GM13977 (cell line): Measurements from ENCODE around the gene GPAM.

ENCODE experiments used
- DNase-seq: peaks from one replicate; pipeline ENCODE4 v3.0.0; 2012; ENCODE audit warnings: low spot score
- in situ Hi-C: fragments of 300-500 bp; cut with MboI; formaldehyde crosslinking; loops from one replicate; pipeline ENCODE4 v1.12.0; 2022; ENCODE audit warnings: low sequenced_read_pairs, low pct_unique_long_range_greater_than_20kb, mixed read lengths, inconsistent platforms; ENCODE audit not compliant: unreplicated experiment
- TF ChIP-seq, protein P1 (sequence below): IDR thresholded peaks from 2 replicates; pipeline ENCODE4 v1.5.1; 2012; ENCODE audit warnings: mild to moderate bottlenecking, control low read depth; ENCODE audit not compliant: insufficient read depth; ENCODE audit errors: extremely low read depth, missing control alignments

Gene GPAM

DNA sequence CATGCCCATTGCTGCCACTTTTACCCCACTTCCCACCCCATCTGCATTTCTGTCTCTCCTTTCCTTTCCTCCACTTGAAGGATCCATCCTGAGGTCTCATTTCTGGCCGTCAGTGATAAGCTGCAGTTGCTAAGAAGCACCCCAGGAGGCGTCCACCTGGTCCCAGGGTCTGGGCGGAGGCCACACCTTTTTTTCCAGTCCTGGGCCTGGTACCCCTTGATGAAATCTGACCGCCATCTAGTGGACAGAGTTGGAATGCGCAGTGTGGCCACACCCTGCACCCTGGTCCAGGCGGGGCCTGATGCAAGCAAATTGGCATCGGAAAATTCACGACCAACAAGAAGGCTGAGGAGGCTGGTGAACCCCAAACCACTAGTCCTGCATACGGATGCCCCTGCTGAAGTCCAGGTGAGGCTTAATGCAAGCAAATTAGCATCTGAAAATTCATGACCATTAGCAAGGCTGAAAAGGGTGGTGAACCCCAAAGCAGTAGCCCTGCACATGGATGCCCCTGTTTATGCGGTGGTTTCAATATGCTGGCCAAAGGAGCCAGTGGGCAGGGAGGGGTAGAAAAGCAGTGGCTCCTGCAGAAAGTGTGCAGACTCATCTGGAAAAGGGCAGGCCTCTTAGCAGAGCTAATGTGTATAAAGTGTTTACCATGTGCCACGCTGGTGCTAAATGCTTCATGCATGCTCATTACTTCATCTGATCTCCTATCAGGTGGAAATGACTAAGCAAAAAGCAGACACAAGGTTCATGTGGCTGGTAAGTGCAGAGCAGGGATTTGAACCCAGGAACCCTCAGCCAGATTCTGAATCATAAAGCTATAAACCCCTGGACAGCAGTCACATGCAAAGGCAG is 43.2 kb downstream of the GPAM start:
- TF ChIP-seq, protein P1, sequence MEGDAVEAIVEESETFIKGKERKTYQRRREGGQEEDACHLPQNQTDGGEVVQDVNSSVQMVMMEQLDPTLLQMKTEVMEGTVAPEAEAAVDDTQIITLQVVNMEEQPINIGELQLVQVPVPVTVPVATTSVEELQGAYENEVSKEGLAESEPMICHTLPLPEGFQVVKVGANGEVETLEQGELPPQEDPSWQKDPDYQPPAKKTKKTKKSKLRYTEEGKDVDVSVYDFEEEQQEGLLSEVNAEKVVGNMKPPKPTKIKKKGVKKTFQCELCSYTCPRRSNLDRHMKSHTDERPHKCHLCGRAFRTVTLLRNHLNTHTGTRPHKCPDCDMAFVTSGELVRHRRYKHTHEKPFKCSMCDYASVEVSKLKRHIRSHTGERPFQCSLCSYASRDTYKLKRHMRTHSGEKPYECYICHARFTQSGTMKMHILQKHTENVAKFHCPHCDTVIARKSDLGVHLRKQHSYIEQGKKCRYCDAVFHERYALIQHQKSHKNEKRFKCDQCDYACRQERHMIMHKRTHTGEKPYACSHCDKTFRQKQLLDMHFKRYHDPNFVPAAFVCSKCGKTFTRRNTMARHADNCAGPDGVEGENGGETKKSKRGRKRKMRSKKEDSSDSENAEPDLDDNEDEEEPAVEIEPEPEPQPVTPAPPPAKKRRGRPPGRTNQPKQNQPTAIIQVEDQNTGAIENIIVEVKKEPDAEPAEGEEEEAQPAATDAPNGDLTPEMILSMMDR, result peak; percentile 88
- DNase-seq, result peak; percentile 70
- in situ Hi-C loops, result no loop called here

DNA sequence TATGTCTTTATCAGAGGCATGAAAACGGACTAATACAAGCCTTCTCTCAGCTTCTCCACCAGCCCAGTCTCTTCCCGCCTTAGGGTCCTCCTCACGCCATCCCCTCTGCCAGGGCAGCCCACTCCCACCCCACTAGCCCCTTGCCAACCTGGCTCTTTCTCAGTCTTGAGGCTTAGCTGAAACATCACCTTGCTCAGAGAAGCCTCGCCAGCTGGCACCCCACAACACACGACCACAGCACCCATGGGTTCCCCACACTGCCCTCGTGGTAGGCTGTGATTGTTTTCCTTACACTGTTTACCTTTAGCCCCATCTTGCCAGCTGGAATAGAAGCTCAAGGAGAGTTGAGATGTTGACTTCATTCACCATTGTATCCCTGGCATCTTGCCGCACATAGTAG is 44.4 kb downstream of the GPAM start:
- in situ Hi-C loops, result loop anchor here (10.0 kb wide), 1 partner anchor 176 kb away; no protein-coding TSS in a partner anchor
- DNase-seq, result no peak
- TF ChIP-seq, protein P1, result no peak

DNA sequence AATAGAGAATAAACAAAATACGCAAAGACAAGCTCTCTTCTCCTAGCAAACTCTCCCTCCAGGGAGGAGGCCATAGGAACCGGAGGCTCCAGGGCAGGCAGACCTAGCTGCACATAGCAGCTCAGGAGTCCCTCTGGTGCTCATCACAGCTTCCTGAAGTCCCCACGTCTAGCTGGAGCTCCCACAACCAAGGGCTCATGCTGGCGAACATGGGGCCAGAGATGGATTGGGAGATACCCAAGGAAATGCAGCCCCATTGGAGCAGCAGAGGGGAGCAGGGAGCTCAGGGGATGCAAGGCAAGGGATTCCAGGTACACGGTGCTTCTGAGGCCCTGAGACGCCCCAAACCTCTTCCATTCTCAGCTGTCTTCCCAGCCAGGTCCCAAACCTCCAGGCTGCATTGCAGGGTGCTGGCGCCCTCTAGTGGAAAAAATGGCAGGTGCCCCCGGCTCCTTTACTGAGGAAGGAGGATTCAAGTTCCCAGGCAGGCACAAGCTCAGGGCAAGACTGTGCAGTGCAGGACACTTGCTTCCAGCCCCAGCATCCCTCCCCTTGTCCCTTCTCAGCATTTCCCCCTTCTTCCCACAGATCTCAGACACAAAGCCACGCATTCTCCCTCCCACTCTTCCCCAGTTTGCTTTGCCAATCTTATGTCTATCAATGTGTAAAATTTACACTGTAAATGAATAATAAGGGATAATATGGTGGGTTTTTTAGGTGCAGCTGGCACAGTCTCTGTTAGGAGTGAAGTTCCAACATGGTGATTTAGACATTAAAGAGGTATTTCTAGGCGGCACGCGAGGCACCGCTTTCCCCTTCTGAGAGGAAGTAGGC is 46.2 kb downstream of the GPAM start:
- peak; percentile 76 for DNase-seq
- TF ChIP-seq, protein P1, result peak; percentile 95
- in situ Hi-C loops, result loop anchor here (10.0 kb wide), 1 partner anchor 177 kb away; no protein-coding TSS in a partner anchor

DNA sequence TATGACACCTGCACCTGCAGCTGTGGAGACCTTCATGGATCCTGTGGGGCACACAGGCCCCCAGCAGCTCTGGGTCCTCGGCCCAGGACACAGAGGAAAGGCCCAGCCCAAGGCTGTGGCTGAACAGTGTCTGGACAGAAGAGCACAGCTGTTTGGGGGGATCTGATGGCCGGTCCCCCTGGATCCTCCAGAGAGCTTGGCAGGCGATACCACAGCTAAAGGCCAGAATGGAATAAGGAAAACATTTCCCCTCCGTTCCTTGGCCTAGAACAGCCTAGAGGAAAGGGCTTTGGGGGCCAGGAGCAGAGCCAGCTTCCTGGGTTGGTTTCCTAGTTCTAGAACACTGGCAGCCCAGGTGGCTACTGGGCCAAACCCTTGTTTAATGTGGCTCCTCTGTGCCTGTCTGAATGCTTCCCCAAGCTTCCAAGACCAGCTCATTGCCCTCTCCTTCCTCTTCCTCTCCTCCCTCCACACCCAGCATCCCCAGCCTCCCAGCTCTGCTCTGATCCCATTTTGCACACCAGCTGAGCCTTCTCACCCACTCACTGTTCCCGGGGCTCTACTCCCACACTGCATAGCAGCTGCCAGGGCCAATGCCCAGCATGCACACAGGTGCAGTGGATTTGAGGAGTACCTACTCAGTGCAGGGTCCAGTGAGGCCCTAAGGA is 46.9 kb downstream of the GPAM start:
- in situ Hi-C loops, result loop anchor here (10.0 kb wide), 1 partner anchor 178 kb away; no protein-coding TSS in a partner anchor
- TF ChIP-seq, protein P1, result no peak
- no peak for DNase-seq

DNA sequence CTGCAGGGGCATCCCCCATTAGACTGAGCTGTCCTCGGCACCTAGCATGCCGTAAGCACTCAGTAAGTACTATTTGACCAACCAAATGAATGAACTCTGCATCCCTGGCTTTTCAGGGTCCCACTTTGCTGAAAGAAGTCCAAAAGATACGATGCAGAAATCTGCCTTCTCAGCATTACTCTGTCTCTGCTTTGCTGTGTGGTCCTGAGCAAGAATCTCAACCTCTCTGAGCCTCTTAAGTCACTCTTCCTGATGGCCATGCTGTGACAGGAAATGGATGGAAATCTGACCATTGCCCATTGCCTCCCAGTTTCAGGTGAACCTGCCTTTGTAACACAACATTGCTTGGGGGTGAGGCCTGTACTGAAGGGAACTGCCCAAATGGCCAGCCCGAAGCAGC is 48.0 kb downstream of the GPAM start:
- TF ChIP-seq, protein P1, result no peak
- in situ Hi-C loops, result loop anchor here (10.0 kb wide), 1 partner anchor 179 kb away; no protein-coding TSS in a partner anchor
- no peak for DNase-seq

DNA sequence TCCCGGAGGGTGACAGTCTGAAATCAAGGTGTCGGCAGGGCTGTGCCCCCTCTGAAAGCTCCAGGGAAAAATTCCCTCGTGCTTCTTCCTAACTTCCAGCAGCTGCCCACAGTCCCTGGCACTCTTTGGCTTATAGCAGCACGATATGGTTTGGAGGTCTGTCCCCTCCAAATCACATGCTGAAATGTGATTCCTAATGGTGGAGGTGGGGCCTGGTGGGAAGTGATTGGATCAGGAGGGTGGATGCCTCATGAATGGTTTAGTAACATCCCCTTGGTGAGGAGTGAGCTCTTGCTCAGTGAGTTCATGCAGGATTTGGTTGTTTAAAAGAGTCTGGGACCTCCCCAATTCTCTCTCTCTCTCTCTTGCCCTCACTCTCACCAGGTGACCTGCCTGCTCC is 51.1 kb downstream of the GPAM start:
- no peak for DNase-seq
- TF ChIP-seq, protein P1, result no peak
- in situ Hi-C loops, result loop anchor here (10.0 kb wide), 1 partner anchor 182 kb away; no protein-coding TSS in a partner anchor
